OCI-LY7 (cell line): Measurements from ENCODE around the gene ENTPD7.

Experiments
- CTCF ChIP-seq: fragments of 200-600 bp; sonication (generic); conservative IDR thresholded peaks from 2 replicates; pipeline ENCODE4 v1.5.1; 2014; ENCODE audit warnings: mild to moderate bottlenecking, antibody characterized with exemption, low read length, moderate library complexity, mixed read lengths
- EZH2phosphoT487 ChIP-seq: fragments of 200-600 bp; sonication (generic); IDR thresholded peaks from 2 replicates; pipeline ENCODE4 v1.6.1; 2018; ENCODE audit warnings: low read depth, borderline replicate concordance, mild to moderate bottlenecking, mixed run types, antibody characterized with exemption, low read length, moderate library complexity, mixed read lengths

GRCh38 chr10:99661377-99661763 lies 2.1 kb downstream of the ENTPD7 start:
- TF ChIP-seq CTCF (no peak), EZH2phosphoT487 (no peak)
